HG02840 (cell line): ENCODE measurements around the gene ASPSCR1.
"Not testable (repeated sequence)": the region's sequence is repeated elsewhere in the genome, so short reads cannot be mapped to it uniquely, and the experiment has no call there.

Experiments
- ATAC-seq: cut with Tn5 transposase; IDR thresholded peaks from one replicate; pipeline ENCODE4 v1.9.1; 2021; ENCODE audit warnings: mild to moderate bottlenecking, moderate library complexity, moderate number of reproducible peaks; ENCODE audit not compliant: unreplicated experiment, low FRiP score

ASPSCR1 gene

DNA sequence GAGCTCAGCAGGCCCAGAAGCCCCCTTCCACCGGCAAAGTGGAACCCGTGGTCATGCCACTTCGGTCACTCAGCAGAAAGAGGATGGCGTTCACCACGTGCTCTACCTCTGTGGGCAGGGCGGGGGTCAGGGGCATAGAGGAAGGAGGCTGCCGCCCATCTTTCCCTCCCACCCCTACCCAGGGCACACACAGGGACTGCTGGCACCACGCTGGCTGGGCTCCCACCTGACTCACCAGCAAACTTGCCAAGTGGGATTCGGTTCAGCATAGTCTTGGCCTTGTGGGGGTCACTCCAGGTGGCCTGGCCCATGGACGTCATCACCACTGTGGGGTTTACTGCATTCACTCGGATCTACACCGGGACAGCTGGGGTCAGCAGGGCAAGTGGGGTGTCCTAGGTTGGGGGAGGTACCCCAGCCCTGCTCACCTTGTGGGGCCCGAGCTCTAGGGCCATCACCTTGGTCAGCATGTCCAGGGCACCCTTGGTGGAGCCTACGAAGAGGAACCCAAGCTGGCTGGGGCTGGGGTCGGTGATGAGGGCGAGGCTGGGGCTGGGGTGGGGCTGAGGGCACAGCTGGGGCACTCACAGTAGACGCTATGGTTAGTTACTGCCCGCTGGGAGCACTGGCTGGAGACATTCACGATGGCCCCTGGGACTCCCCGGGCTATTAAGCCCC is 58.7 kb downstream of the ASPSCR1 start:
- no peak for ATAC-seq

GRCh38 chr17:82036634-82037091 is 59.2 kb downstream of the ASPSCR1 start:
- no peak for ATAC-seq

- ATAC-seq, result peak; percentile 83
Measured at GRCh38 chr17:82037092-82037888, 59.9 kb downstream of the ASPSCR1 start, which contains the start of gene DCXR. DCXR (minus strand) TSS chr17:82037697; CDS start chr17:82037682, 15 bp downstream.

- ATAC-seq, result no peak
Measured at GRCh38 chr17:82037889-82038195, 60.4 kb downstream of the ASPSCR1 start.

GRCh38 chr17:82038796-82039409 is 61.5 kb downstream of the ASPSCR1 start:
- not testable (repeated sequence) for ATAC-seq

DNA sequence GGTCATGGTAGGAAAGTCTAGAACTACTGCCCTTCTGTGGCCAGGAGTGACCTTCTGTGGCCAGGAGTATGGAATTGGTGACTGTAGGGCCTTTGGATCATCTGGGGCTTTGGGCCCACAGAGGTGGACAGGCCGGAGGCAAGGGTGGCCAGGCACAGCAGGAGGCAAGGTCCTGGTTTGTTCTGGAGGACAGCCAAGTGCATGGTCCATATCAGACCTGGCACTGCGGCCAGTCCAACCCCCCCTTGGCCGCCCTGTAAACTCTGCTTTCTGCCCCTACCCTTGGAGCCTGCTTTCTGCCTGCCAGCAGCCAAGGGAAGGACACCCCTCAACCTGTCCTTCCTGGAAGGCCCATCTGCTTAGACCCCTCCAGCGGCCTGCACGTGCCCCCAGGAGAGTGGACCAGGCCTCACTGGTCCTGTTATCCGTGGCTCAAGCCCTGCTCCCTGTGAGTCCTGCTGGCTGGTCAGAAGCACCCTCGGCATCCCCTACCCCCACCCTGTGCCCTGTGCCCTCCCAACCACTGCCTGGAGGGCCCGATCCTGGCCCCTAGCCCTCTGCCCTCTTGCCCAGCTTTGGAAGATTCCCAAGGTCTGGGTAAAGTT is 62.4 kb downstream of the ASPSCR1 start:
- ATAC-seq, result no peak

DNA sequence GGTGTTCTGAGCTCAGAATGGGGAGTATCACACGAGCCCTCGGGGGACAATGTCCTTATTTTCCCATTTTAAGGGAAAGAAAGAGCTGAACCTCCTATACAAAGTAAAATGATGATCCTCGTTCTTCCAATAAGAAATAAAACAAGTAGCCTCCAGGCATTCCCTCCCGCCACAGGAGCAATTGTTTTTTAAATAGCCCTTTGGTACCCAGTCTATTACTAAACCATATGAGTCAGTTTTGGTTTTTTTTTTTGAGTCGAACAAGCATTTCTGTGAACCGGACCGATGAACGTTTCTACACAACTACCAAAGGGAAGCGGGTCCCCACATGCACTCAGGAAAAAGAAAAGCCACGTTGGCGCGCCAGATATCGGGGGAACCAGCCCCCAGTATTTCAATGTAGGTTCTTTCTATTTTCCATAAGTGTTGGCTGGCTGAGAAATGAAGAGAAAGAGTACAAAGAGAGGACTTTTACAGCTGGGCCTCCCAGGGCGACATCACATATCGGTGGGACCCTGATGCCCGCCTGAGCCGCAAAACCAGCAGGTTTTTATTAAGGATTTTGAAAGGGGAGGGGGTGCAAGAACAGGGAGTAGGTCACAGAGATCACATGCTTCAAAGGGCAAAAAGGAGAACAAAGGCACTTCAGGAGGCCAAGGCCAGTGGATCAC is 63.9 kb downstream of the ASPSCR1 start:
- ATAC-seq, result no peak

DNA sequence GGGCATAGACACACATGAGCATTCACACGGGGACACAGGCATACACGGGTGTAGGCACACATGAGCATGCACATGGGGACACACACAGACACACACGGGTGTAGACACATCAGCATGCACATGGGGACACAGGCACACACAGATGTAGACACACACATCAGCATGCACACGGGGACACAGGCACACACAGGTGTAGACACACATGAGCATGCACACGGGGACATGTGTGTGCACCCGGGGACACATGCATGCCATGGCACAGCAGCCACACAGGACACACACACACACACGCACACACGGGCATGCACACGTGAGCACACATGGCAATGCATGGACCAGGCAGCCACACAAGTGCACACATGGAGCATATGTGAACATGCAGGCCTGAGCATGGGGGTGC is 65.2 kb downstream of the ASPSCR1 start:
- no peak for ATAC-seq

DNA sequence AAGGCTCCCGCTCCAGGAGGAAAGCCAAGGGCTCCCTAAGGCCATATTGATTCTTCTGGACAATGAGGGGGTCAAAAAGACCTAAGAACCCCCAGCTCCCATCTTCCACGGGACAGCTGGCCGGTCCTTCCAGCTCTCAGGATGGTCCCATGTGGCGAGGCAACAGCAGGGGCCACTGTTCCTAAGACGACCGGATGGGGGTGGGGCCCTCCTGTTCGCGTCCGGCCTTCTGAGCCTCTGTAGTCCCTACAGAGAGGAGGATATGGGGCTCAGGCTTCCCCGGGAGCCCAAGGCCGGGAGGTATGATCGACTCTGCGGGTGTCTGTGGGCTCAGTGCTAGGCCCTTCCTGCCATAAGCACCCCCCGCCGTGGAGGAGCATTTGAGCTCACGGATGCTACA is 66.1 kb downstream of the ASPSCR1 start:
- no peak for ATAC-seq

DNA sequence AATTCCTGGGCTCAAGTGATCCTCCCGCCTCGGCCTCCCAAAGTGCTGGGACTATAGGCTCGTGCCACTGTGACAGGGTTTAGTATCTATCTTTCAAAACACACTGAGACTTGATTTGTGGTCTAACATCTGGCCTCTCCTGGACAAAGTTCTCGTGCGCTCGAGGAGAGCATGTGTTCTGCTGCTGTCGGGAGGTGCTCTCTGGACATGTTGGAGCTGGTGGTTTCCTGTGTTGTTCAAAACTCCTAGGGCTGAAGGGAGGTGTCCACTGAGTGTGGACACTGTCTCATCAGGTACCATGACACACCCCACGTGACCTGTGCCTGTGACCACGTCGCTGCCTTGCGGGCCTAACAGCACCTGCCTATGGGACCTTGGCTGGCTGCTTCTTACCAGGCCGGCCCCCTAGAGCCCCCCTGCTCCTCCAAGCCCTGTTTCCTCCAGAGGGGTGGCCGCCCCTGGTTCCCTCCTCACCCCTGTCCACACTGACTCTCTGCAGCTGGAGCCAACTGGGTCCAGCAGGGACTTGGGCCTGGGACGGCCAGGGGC is 68.6 kb downstream of the ASPSCR1 start:
- ATAC-seq, result no peak

- no peak for ATAC-seq
Measured at GRCh38 chr17:82046903-82047302, 69.5 kb downstream of the ASPSCR1 start.

DNA sequence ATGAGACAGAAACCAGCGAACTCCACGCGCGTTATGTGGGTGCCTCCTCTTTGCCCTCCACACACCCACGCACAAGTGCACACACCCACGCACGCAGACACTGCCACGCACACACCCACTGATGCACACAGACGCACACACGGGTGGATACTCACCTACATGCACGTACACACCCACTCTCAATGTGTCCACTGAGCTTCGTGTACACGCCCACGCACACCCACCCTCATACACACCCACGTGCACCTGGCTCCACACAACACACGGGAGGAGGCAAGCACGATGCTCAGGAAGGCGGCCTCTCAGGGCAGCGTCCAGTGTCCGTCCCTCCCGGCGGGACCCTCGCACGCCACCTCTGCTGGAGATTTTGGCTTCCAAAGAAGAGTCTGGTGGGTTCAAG is 70.0 kb downstream of the ASPSCR1 start:
- ATAC-seq, result no peak

GRCh38 chr17:82047914-82048570 is 70.6 kb downstream of the ASPSCR1 start:
- no peak for ATAC-seq

- no peak for ATAC-seq
Measured at GRCh38 chr17:82048571-82048971, 71.1 kb downstream of the ASPSCR1 start.

DNA sequence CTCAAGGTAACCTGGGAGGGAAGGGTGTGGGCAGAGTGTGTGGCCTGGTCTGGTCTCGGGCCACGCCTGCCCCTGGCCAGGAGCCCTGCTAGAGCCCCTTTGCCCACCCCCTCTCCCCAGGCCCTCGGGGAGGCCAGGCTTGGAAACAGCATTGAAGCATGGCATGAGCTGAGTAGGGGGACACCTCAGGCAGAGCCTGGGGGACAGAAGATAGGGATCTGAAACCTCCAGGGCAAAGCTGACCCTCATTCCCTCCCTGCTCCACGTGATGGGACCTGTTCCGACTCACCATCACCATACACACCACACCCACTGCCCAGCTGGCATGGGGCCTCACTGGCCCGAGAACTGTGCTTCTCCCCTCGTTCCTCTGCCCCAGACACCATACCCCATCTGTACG is 71.7 kb downstream of the ASPSCR1 start:
- ATAC-seq, result no peak

DNA sequence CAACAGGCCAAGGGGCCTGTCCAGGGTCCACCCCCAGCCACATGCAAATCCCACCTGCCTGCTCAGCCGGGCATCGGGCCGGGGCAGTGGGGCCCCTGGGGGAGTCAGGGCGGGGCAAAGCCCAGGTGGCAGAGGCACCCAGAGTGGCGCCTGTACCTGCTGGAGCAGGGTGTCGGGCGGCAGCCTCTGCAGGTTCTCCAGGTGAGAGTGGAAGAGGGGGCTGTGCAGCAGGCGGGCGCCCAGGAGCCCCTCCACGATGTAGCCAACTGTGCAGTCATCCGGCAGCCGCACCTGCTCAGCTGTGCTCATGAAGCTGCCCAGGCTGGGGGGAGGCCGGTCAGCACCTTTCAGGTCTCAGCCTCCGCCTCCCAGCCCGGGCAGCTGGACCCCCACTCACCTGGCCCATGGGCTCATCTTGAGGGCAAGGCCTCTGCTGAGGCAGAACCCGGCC is 72.1 kb downstream of the ASPSCR1 start:
- ATAC-seq, result no peak

GRCh38 chr17:82050152-82050760 is 72.8 kb downstream of the ASPSCR1 start:
- ATAC-seq, result no peak

DNA sequence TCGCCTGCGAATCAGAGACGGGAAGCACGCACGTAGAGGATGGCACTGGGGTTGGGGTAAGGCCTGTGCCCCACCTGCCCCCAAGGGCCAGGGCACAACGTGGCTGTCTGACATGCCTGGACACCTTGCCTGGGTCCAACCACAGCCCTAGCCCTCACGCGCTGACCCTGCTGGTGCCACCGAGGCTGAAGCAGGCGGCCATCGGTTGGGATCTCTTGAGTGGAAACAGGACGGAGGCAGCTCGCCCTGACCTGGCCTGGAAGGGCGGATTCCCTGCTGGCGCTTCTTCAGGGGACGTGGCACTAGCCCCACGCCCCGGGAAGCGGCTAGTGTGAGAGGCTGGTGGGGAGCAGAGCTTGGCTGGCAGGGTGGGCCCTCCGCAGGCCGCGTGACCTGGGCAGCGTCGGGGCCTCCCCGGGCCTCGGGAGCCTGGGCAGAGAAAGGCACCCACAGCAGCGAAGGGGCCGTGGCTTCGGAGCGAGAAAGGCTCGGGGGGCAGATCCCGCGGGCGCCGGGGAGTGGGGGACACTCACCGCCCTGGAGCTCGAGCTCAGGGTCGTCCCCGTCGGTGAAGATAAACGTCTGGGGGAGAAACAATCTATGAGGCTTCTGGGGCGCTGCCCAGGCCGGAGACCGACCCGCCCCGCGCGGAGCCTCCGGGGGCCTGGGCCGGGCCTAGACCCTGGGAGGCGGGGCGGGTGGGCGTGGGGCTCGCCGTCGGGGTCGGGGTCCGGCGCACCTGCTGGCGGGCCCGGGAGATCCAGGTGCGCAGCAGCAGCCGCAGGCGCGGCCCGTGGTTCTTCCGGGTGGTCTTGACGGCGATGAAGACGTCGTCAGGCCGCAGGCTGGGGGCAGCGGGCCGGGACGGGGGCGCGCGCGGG is 73.6 kb downstream of the ASPSCR1 start:
- no peak for ATAC-seq
